ENCODE measurements around the gene LY9.

Gene LY9

GRCh38 chr1:160807247-160807646 is 11.3 kb downstream of the LY9 start:
- DNase-seq (ENCODE audit: low spot score): no peak
- in situ Hi-C loops (cut with MboI; ENCODE audit: low sequenced_read_pairs, unreplicated experiment): no loop called here
- no peak for TF ChIP-seq CTCF (IDR thresholded peaks at IDR 0.05; ENCODE audit: borderline replicate concordance, control extremely low read depth, extremely low read depth, insufficient read depth, missing control alignments)

- in situ Hi-C loops (cut with MboI; ENCODE audit: low sequenced_read_pairs, unreplicated experiment): no loop called here
- no peak for TF ChIP-seq CTCF (IDR thresholded peaks at IDR 0.05; ENCODE audit: borderline replicate concordance, control extremely low read depth, extremely low read depth, insufficient read depth, missing control alignments)
- DNase-seq (ENCODE audit: low spot score): no peak
These were observed 11.8 kb downstream of the LY9 start for GRCh38 chr1:160807738-160808137.

GRCh38 chr1:160808289-160808688 is 12.3 kb downstream of the LY9 start:
- no peak for DNase-seq (ENCODE audit: low spot score)
- in situ Hi-C loops (cut with MboI; ENCODE audit: low sequenced_read_pairs, unreplicated experiment): no loop called here
- no peak for TF ChIP-seq CTCF (IDR thresholded peaks at IDR 0.05; ENCODE audit: borderline replicate concordance, control extremely low read depth, extremely low read depth, insufficient read depth, missing control alignments)

GRCh38 chr1:160810486-160810885 is 14.5 kb downstream of the LY9 start:
- TF ChIP-seq CTCF (IDR thresholded peaks at IDR 0.05; ENCODE audit: borderline replicate concordance, control extremely low read depth, extremely low read depth, insufficient read depth, missing control alignments): no peak
- in situ Hi-C loops (cut with MboI; ENCODE audit: low sequenced_read_pairs, unreplicated experiment): no loop called here
- DNase-seq (ENCODE audit: low spot score): no peak

GRCh38 chr1:160811147-160811546 is 15.2 kb downstream of the LY9 start:
- in situ Hi-C loops (cut with MboI; ENCODE audit: low sequenced_read_pairs, unreplicated experiment): no loop called here
- TF ChIP-seq CTCF (IDR thresholded peaks at IDR 0.05; ENCODE audit: borderline replicate concordance, control extremely low read depth, extremely low read depth, insufficient read depth, missing control alignments): no peak
- DNase-seq (ENCODE audit: low spot score): no peak

GRCh38 chr1:160813215-160813614 is 17.2 kb downstream of the LY9 start:
- in situ Hi-C loops (cut with MboI; ENCODE audit: low sequenced_read_pairs, unreplicated experiment): no loop called here
- no peak for DNase-seq (ENCODE audit: low spot score)
- no peak for TF ChIP-seq CTCF (IDR thresholded peaks at IDR 0.05; ENCODE audit: borderline replicate concordance, control extremely low read depth, extremely low read depth, insufficient read depth, missing control alignments)

GRCh38 chr1:160814316-160814715 is 18.3 kb downstream of the LY9 start:
- TF ChIP-seq CTCF (IDR thresholded peaks at IDR 0.05; ENCODE audit: borderline replicate concordance, control extremely low read depth, extremely low read depth, insufficient read depth, missing control alignments): no peak
- in situ Hi-C loops (cut with MboI; ENCODE audit: low sequenced_read_pairs, unreplicated experiment): no loop called here
- no peak for DNase-seq (ENCODE audit: low spot score)
